Activated CD4-positive, alpha-beta memory T cell treated with anti-CD3 and anti-CD28 coated beads for 36 hours (primary cell): Measurements from ENCODE around the gene DPEP1. TPM values are rescaled to one million over a fixed set of nuclear protein-coding genes. Genes with fewer than 3 reads are reported as not detected.

Experiments
- CTCF ChIA-PET: fragments of 350-600 bp; sonication (Branson Sonifier 250); formaldehyde crosslinking; loops from one replicate; lab custom pipeline; 2021; ENCODE audit warnings: antibody characterized with exemption, inconsistent platforms; lab: Charles Lee
- POLR2A ChIA-PET: fragments of 350-600 bp; sonication (Branson Sonifier 250); formaldehyde crosslinking; loops from one replicate; lab custom pipeline; 2021; ENCODE audit warnings: antibody characterized with exemption; lab: Charles Lee
- DNase-seq: peaks from one replicate; pipeline ENCODE4 v3.0.0-alpha.2; 2020
- H3K27ac Mint-ChIP-seq: one replicate; pipeline ENCODE4 v1.8.0; 2021; ENCODE audit warnings: mixed read lengths
- H3K27me3 Mint-ChIP-seq: one replicate; pipeline ENCODE4 v1.8.0; 2021; ENCODE audit warnings: mixed read lengths
- H3K36me3 Mint-ChIP-seq: one replicate; pipeline ENCODE4 v1.8.0; 2021; ENCODE audit warnings: mixed read lengths
- H3K4me1 Mint-ChIP-seq: one replicate; pipeline ENCODE4 v1.8.0; 2021; ENCODE audit warnings: low read depth, mixed read lengths
- H3K4me3 Mint-ChIP-seq: one replicate; pipeline ENCODE4 v1.8.0; 2021; ENCODE audit warnings: mild to moderate bottlenecking, mixed read lengths
- H3K9me3 Mint-ChIP-seq: one replicate; pipeline ENCODE4 v1.8.0; 2021; ENCODE audit warnings: mixed read lengths
- intact Hi-C: fragments of 100-400 bp; cut with micrococcal nuclease; formaldehyde crosslinking; loops from one replicate; pipeline ENCODE4 v1.15.1; 2023
- total RNA-seq, 2 experiments: library from RNA; stranded (reverse); gene quantifications; one replicate each; pipeline ENCODE4 v1.2.3, GENCODE V29; 2021

DPEP1 gene
- total RNA-seq, 2 experiments from 2014 or later, result not detected

DNA sequence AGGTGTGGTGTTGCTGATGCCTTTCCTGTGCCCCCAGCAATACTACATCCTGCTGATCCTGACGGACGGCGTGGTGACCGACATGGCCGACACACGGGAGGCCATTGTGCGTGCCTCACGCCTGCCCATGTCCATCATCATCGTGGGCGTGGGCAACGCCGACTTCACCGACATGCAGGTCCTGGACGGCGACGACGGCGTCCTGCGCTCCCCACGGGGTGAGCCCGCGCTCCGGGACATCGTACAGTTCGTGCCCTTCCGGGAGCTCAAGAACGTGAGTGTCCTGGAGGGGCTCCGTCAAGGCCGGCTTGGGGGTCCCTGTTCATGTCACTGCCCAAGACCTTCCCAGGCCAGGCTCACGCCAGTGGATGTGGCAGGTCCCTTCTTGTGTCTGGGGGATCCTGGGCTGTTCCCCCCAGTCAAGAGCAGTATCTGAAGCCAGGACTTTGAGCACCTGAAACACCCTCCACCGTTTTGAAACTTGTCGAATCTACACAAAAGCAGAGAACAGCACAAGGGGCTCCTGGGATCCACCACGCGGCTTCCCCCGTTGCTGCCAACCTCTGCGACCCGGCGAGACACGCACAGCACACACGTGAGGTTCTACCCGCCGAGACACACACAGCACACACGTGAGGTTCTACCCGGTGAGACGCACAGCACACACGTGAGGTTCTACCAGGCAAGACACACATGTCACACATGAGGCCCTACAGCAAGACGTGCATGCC, 17.9 kb upstream of the DPEP1 start:
- peaks cover 9% of the 10 kb centered on the region for H3K4me1 Mint-ChIP-seq
- no peaks in the 10 kb centered on the region for H3K36me3 Mint-ChIP-seq
- H3K9me3 Mint-ChIP-seq, result no peaks in the 10 kb centered on the region
- H3K4me3 Mint-ChIP-seq, result no peak overlapping the region
- no peak overlapping the region for H3K27ac Mint-ChIP-seq
- no peaks in the 10 kb centered on the region for H3K27me3 Mint-ChIP-seq
- CTCF ChIA-PET, result no interaction called here
- POLR2A ChIA-PET, result no interaction called here
- intact Hi-C loops, result no loop called here
- DNase-seq, result no peak

- no peak for DNase-seq
- H3K36me3 Mint-ChIP-seq, result no peaks in the 10 kb centered on the region
- H3K4me1 Mint-ChIP-seq, result peaks cover 9% of the 10 kb centered on the region
- intact Hi-C loops, result no loop called here
- POLR2A ChIA-PET, result no interaction called here
- no peak overlapping the region for H3K4me3 Mint-ChIP-seq
- H3K27ac Mint-ChIP-seq, result no peak overlapping the region
- H3K9me3 Mint-ChIP-seq, result no peaks in the 10 kb centered on the region
- H3K27me3 Mint-ChIP-seq, result no peaks in the 10 kb centered on the region
- CTCF ChIA-PET, result no interaction called here
Observed at GRCh38 chr16:89596061-89596689, 17.3 kb upstream of the DPEP1 start.

GRCh38 chr16:89596957-89597649, 16.3 kb upstream of the DPEP1 start:
- Mint-ChIP-seq H3K27ac (no peak overlapping the region), H3K4me3 (no peak overlapping the region), H3K4me1 (peaks cover 10% of the 10 kb centered on the region), H3K27me3 (no peaks in the 10 kb centered on the region), H3K9me3 (no peaks in the 10 kb centered on the region), H3K36me3 (no peaks in the 10 kb centered on the region)
- DNase-seq, result no peak
- ChIA-PET CTCF (no interaction called here), POLR2A (no interaction called here)
- intact Hi-C loops, result no loop called here

DNA sequence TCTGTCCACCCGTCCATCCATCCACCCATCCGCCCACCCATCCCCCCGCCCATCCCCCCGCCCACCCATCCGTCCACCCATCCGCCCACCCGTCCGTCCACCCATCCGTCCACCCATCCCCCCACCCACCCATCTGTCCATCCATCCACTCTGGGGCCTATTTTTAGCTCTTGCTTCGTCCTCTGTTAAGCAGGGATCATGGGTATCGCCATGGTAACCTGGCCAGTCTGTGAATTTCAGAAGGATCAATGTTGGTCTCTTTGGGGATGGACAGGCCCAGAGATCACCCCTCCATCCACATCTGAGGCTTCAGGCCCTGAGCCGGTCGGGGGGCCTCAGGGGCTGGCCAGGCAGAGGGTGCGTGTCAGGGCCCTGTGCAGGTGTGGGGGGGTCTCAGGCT, 15.2 kb upstream of the DPEP1 start:
- H3K4me1 Mint-ChIP-seq, result peaks cover 21% of the 10 kb centered on the region
- DNase-seq, result no peak
- POLR2A ChIA-PET, result no interaction called here
- no peaks in the 10 kb centered on the region for H3K36me3 Mint-ChIP-seq
- H3K9me3 Mint-ChIP-seq, result no peaks in the 10 kb centered on the region
- no peak overlapping the region for H3K27ac Mint-ChIP-seq
- intact Hi-C loops, result no loop called here
- H3K4me3 Mint-ChIP-seq, result no peak overlapping the region
- CTCF ChIA-PET, result no interaction called here
- no peaks in the 10 kb centered on the region for H3K27me3 Mint-ChIP-seq

- H3K9me3 Mint-ChIP-seq, result no peaks in the 10 kb centered on the region
- H3K27me3 Mint-ChIP-seq, result no peaks in the 10 kb centered on the region
- no peak overlapping the region for H3K27ac Mint-ChIP-seq
- peak; percentile 63 for DNase-seq
- ChIA-PET CTCF (no interaction called here), POLR2A (no interaction called here)
- no peaks in the 10 kb centered on the region for H3K36me3 Mint-ChIP-seq
- peaks cover 12% of the 10 kb centered on the region for H3K4me1 Mint-ChIP-seq
- intact Hi-C loops, result no loop called here
- H3K4me3 Mint-ChIP-seq, result no peak overlapping the region
Observed at GRCh38 chr16:89599451-89599858, 14.0 kb upstream of the DPEP1 start.

DNA sequence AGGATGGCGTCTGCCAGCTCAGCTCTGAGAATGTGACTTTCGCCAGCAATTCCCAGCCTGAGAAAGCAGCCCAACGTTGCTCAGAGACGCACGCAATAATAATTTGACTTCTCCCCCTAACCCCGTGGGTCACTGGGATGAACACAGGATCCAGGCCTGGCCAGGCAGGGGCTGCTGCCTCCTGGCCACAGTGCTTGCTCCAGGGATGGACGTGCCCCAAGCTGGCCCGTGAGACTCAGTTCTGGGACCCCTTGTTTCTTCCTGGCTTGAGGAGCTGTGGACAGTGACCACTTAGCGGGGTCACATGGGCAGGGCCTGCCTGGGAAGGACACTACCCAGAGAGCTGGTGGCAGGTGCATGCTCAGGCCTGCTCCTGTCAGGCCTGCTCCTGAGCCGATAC, 13.5 kb upstream of the DPEP1 start:
- ChIA-PET POLR2A (no interaction called here), CTCF (interaction anchor here (1.0 to 1.1 kb wide), 2 partner anchors 9 to 34 kb away, joined by 3 read pairs; no protein-coding TSS in a partner anchor)
- H3K27me3 Mint-ChIP-seq, result no peaks in the 10 kb centered on the region
- no peaks in the 10 kb centered on the region for H3K9me3 Mint-ChIP-seq
- H3K4me1 Mint-ChIP-seq, result peaks cover 12% of the 10 kb centered on the region
- no peak overlapping the region for H3K27ac Mint-ChIP-seq
- no peaks in the 10 kb centered on the region for H3K36me3 Mint-ChIP-seq
- H3K4me3 Mint-ChIP-seq, result no peak overlapping the region
- intact Hi-C loops, result loop anchor here (5.0 kb wide), 1 partner anchor 42 kb away; no protein-coding TSS in a partner anchor
- DNase-seq, result no peak

GRCh38 chr16:89600427-89600826, 13.0 kb upstream of the DPEP1 start:
- no peak overlapping the region for H3K27ac Mint-ChIP-seq
- ChIA-PET POLR2A (no interaction called here), CTCF (interaction anchor here (1.0 to 1.1 kb wide), 2 partner anchors 10 to 34 kb away, joined by 3 read pairs; no protein-coding TSS in a partner anchor)
- no peak for DNase-seq
- H3K4me3 Mint-ChIP-seq, result no peak overlapping the region
- peaks cover 12% of the 10 kb centered on the region for H3K4me1 Mint-ChIP-seq
- H3K36me3 Mint-ChIP-seq, result no peaks in the 10 kb centered on the region
- intact Hi-C loops, result loop anchor here (5.0 kb wide), 1 partner anchor 42 kb away; no protein-coding TSS in a partner anchor
- no peaks in the 10 kb centered on the region for H3K9me3 Mint-ChIP-seq
- H3K27me3 Mint-ChIP-seq, result no peaks in the 10 kb centered on the region

GRCh38 chr16:89600956-89601355, 12.5 kb upstream of the DPEP1 start:
- no peaks in the 10 kb centered on the region for H3K36me3 Mint-ChIP-seq
- no peak overlapping the region for H3K27ac Mint-ChIP-seq
- CTCF ChIA-PET, result interaction anchor here (0.9 to 2.3 kb wide), 4 partner anchors 11 to 100 kb away, joined by 3 to 6 read pairs (median 3); partner anchors contain the start of gene SPATA2L
- intact Hi-C loops, result loop anchor here (5.0 kb wide), 1 partner anchor 41 kb away; no protein-coding TSS in a partner anchor
- H3K9me3 Mint-ChIP-seq, result no peaks in the 10 kb centered on the region
- no peak overlapping the region for H3K4me3 Mint-ChIP-seq
- DNase-seq, result no peak
- peaks cover 12% of the 10 kb centered on the region for H3K4me1 Mint-ChIP-seq
- H3K27me3 Mint-ChIP-seq, result no peaks in the 10 kb centered on the region
- POLR2A ChIA-PET, result no interaction called here

DNA sequence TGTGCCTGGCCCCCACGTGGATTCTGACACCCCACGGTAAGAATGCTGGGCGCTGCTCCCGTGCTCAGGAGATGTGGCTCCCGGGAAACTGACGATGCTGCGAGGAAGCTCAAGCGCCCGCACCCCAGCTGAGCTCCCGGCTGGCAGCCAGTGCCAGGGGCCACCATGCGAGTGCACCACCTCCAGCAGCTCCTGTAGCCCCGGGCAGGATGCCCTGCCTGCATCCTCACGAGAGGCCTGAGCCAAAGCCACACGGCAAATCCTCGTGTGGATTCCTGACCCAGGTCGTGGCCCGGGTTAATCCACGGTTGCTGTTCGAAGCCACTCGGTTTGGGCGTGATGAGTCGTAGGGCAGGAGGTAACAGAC, 11.6 kb upstream of the DPEP1 start:
- H3K9me3 Mint-ChIP-seq, result no peaks in the 10 kb centered on the region
- H3K4me3 Mint-ChIP-seq, result no peak overlapping the region
- intact Hi-C loops, result loop anchor here (5.0 kb wide), 1 partner anchor 40 kb away; no protein-coding TSS in a partner anchor
- CTCF ChIA-PET, result interaction anchor here (0.6 to 2.3 kb wide), 4 partner anchors 13 to 99 kb away, joined by 3 to 6 read pairs (median 4); partner anchors contain the start of gene SPATA2L
- H3K4me1 Mint-ChIP-seq, result peaks cover 12% of the 10 kb centered on the region
- H3K27ac Mint-ChIP-seq, result no peak overlapping the region
- DNase-seq, result no peak
- POLR2A ChIA-PET, result interaction anchor here (0.6 kb wide), 1 partner anchor 58 kb away, joined by 3 read pairs; no protein-coding TSS in a partner anchor
- H3K36me3 Mint-ChIP-seq, result no peaks in the 10 kb centered on the region
- no peaks in the 10 kb centered on the region for H3K27me3 Mint-ChIP-seq

DNA sequence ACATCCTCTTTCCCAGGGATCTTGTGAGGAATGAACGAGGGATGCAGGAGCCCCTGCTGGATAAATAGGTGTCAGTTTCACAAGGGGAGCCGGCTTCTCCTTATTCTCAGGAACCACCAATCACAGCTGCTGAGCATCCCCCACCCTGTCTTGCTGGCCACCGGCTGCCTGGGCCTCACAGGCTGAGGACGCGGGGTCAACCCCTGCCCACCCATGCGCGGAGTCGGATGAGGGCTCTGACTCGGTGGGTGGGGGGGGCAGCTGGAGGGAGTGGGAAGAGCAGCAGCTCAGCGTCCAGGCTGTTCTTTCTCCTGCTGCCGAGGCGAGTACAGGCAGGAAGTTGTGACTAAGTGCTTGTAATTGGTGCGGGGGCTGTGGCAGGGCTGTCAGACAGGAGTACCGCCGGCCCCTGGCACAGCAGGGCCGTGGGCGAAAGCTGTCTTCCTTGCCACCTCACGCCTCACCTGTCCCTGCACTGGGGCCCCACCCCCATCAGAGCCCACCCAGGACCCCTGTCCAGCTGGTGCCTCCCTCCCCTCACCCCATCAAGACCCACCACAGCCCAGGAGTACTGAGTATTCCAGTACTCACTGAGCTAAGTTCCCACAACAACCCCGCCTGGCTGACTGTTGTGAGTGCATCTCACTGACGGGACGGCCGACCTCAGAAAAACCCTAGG, 11.0 kb upstream of the DPEP1 start:
- H3K27ac Mint-ChIP-seq, result no peak overlapping the region
- no peaks in the 10 kb centered on the region for H3K9me3 Mint-ChIP-seq
- ChIA-PET POLR2A (interaction anchor here (0.6 kb wide), 1 partner anchor 59 kb away, joined by 3 read pairs; no protein-coding TSS in a partner anchor), CTCF (interaction anchor here (0.6 to 2.3 kb wide), 4 partner anchors 13 to 99 kb away, joined by 3 to 6 read pairs (median 4); partner anchors contain the start of gene SPATA2L)
- H3K36me3 Mint-ChIP-seq, result no peaks in the 10 kb centered on the region
- H3K4me1 Mint-ChIP-seq, result peaks cover 12% of the 10 kb centered on the region
- H3K27me3 Mint-ChIP-seq, result no peaks in the 10 kb centered on the region
- peak; percentile 81 for DNase-seq
- no peak overlapping the region for H3K4me3 Mint-ChIP-seq
- intact Hi-C loops, result loop anchor here (5.0 kb wide), 1 partner anchor 40 kb away; no protein-coding TSS in a partner anchor

DNA sequence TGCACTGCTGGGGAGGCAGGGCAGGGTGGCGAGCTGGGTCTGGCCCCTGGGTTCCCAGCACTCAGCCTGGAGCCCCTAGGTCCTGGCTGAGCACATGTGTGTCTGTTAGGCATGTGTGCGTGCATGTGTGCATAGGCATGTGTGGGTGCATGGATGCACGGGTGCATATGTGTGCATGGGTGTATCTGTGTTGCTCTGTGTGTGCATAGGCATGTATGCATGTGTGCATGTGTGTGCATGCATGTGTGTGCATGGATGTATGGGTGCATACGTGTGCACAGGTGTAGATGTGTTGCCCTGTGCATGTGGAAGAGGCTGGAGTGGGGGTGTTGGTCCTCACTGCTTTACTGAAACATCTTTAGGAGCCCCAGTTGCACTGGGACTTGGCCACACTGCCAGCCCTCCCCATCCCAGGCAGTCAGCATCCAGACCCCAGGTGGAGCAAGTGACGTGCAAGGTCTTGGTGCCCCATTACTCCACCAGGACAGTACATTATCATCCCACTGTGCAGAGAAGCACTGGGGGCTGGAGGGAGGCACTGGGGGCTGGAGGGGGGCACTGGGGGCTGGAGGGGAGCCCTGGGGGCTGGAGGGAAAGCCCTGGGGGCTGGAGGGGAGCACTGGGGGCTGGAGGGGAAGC, 10.4 kb upstream of the DPEP1 start:
- Mint-ChIP-seq H3K27me3 (no peaks in the 10 kb centered on the region), H3K9me3 (no peaks in the 10 kb centered on the region), H3K36me3 (no peaks in the 10 kb centered on the region), H3K4me1 (peaks cover 12% of the 10 kb centered on the region), H3K4me3 (peak overlapping the region; percentile 18), H3K27ac (no peak overlapping the region)
- POLR2A ChIA-PET, result no interaction called here
- CTCF ChIA-PET, result interaction anchor here (1.2 to 2.3 kb wide), 3 partner anchors 12 to 98 kb away, joined by 3 to 6 read pairs (median 4); partner anchors contain the start of gene SPATA2L
- intact Hi-C loops, result loop anchor here (5.0 kb wide), 1 partner anchor 39 kb away; no protein-coding TSS in a partner anchor
- no peak for DNase-seq
